VCaP (cell line): Measurements from ENCODE around the gene RNF13.
A peak's percentile ranks its signal among the peaks of the same experiment; 100 is the strongest.
"Not testable (repeated sequence)": the region's sequence is repeated elsewhere in the genome, so short reads cannot be mapped to it uniquely, and the experiment has no call there.

Experiments
- H3K27ac ChIP-seq: fragments of 450-650 bp; 2 replicates; pipeline ENCODE4 v1.5.1; 2017
- TF ChIP-seq, protein P1 (sequence below): fragments of 450-650 bp; conservative IDR thresholded peaks from 2 replicates; pipeline ENCODE4 v1.5.1; 2017; ENCODE audit warnings: mild to moderate bottlenecking, moderate library complexity

The RNF13 gene

DNA sequence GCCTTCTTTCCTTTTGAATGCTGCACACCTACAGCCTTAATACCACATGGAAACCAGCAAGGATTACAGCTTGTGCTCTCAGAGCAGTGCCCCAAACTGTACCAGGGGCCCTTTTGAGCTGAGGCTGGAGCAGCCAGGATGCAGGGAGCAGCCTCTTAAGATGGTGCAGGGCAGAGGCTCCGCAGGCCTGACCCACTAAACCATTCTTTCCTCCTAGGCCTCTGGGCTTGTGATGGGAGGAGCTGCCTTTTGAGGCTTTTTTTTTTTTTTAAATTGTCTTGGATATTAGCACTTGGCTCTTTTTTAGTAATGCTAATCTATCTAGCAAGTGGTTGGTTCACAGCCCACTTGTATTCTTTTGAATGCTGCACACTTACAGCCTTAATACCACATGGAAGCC is 120.0 kb downstream of the RNF13 start:
- no peak overlapping the region for H3K27ac ChIP-seq
- TF ChIP-seq, protein P1, sequence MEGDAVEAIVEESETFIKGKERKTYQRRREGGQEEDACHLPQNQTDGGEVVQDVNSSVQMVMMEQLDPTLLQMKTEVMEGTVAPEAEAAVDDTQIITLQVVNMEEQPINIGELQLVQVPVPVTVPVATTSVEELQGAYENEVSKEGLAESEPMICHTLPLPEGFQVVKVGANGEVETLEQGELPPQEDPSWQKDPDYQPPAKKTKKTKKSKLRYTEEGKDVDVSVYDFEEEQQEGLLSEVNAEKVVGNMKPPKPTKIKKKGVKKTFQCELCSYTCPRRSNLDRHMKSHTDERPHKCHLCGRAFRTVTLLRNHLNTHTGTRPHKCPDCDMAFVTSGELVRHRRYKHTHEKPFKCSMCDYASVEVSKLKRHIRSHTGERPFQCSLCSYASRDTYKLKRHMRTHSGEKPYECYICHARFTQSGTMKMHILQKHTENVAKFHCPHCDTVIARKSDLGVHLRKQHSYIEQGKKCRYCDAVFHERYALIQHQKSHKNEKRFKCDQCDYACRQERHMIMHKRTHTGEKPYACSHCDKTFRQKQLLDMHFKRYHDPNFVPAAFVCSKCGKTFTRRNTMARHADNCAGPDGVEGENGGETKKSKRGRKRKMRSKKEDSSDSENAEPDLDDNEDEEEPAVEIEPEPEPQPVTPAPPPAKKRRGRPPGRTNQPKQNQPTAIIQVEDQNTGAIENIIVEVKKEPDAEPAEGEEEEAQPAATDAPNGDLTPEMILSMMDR, result no peak

DNA sequence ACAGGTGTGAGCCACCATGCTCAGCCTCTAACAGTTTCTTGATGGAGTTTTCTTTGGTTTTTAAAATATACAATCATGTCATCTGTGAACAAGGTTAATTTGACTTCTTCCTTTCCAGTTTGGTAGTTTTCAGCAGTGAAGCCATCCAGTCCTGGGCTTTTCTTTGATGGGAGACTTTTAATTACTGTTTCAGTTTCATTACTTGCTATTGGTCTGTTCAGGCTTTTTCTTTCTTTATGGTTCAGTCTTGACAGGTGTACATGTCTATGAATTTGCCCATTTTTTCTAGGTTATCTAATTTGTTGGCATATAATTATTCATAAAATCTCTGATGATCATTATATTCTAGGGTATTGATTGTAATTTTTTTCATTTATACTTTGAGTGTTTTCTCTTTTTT is 120.8 kb downstream of the RNF13 start:
- H3K27ac ChIP-seq, result no peak overlapping the region
- TF ChIP-seq, protein P1, result no peak

DNA sequence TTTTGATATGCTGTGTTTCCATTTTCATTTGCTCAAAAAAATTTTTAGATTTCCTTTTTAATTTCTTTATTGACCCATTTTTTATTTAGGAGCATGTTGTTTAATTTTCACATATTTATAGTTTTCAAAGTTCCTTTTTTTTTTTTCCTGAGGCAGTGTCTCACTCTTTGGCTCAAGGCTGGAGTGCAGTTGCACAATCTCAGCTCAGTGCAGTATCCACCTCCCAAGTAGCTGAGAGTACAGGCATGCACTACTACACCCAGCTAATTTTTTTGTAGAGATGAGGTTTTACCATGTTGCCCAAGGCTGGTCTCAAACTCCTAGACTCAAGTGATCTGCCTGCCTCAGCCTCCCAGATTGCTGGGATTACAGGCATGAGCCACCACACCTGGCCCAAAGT is 121.5 kb downstream of the RNF13 start:
- no peak overlapping the region for H3K27ac ChIP-seq
- TF ChIP-seq, protein P1, result no peak

DNA sequence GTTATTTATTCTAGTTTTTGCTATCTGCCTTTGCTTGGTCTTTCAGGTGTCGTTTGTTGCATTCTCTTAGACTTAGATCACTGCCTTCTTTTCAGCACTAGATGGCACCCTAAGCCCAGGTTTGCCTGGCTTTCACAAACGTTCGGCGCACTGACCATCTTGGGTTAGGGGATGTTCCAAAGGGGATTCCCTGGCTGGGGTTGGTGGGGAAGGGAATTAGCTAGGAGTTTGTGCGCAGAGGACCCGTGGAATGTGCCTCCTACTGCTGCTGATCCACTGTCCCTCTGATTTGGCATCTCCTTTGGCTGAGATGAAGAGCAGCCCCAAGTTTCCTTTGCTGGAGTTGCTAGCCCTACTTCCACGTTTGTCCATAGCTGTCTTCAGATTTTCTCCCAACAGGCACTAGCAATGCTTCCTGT is 123.8 kb downstream of the RNF13 start:
- H3K27ac ChIP-seq, result no peak overlapping the region
- TF ChIP-seq, protein P1, result peak; percentile 85

DNA sequence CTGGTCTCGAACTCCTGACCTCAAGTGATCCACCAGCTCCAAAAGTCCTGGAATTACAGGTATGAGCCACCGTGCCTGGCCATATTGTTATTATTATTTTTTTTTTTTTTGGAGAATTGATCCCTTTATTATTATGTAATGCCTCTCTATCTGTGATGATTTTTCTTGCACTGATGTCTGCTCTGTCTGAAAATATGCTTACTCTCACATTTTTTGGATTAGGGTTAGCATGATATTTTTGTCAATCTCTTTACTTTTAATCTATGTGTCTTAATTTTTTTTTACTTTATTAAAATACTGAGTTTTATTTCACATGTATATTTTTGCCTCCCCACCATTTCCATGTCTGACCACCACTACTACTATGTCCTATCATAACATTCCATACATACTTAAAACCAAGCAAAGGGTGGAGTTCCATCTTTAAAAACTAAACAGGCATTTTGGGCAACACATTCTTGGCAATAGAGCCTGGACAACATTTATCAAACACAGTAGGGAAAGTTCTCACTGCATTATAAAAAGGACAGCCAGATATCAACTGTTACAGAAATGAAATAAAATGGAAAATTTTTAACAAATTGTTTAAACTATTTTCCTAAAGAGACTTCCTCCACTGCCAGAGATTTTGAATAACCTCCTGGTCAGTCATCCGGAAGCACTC is 125.5 kb downstream of the RNF13 start:
- not testable (repeated sequence) for H3K27ac ChIP-seq

DNA sequence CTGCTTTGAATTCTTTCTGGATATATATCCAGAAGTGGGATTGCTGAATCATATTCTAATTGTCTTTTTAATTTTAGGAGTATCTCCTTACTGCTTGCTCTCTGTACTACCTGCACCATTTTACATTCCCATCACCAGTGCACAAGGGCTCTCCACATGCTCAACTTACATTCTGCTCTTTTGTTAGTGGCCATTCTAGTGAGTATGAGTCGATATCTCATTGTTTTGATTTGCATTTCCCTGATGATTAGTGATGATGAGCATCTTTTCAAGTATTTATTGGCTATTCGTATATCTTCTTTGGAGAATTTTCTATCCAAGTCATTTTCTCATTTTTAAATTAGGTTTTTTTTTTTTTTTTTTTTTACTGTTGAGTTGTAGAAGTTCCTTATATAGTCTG is 128.2 kb downstream of the RNF13 start:
- TF ChIP-seq, protein P1, result no peak
- no peak overlapping the region for H3K27ac ChIP-seq

DNA sequence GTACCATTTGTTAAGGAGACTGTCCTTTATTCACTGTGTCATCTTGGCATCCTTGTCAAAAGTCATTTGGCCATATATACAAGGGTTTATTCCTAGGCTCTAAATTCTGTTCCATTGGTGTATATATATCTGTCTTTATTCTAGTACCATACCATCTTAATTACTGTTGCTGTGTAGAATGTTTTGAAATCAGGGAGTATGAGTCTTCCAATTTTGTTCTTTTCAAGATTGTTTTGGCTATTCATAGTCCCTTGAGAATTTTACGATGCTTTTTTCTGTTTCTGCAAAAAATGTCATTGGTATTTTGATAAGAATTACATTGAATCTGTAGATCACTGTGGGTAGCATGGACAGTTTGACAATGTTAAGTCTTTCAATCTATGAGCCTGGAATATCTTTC is 128.9 kb downstream of the RNF13 start:
- TF ChIP-seq, protein P1, result no peak
- no peak overlapping the region for H3K27ac ChIP-seq

DNA sequence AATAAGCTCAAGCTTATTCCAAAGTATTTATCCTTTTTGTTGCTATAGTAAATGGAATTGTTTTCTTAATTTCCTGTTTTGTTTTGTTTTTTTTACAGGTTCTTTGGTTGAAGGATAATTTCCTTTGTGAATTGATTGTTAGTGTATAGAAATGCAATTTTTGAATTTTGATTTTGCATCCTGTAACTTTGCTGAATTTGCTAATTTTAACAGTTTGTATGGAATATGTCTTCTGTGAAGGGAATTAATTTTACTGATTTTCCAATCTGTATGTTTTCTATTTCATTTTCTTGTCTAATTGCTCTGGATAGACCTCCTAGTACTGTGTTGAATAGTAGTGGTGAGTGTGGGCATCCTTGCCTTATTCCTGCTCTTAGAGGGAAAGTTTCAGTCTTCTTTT is 129.4 kb downstream of the RNF13 start:
- TF ChIP-seq, protein P1, result no peak
- H3K27ac ChIP-seq, result no peak overlapping the region

DNA sequence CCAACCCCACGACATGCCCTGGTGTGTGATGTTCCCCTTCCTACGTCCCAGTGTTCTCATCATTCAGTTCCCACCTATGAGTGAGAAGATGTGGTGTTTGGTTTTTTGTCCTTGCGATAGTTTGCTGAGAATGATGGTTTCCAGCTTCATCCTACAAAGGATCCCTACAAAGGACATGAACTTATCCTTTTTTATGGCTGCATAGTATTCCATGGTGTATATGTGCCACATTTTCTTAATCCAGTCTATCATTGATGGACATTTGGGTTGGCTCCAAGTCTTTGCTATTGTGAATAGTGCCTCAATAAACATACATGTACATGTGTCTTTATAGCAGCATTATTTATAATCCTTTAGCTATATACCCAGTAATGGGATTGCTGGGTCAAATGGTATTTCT is 131.0 kb downstream of the RNF13 start:
- H3K27ac ChIP-seq, result not testable (repeated sequence)
